SKM-1 (cell line): ENCODE results near the gene SF3A1.

Source experiments
- DNase-seq: peaks from one replicate; lab custom pipeline; 2025; ENCODE audit not compliant: unreplicated experiment; lab: John Stamatoyannopoulos, UW

Gene SF3A1

DNA sequence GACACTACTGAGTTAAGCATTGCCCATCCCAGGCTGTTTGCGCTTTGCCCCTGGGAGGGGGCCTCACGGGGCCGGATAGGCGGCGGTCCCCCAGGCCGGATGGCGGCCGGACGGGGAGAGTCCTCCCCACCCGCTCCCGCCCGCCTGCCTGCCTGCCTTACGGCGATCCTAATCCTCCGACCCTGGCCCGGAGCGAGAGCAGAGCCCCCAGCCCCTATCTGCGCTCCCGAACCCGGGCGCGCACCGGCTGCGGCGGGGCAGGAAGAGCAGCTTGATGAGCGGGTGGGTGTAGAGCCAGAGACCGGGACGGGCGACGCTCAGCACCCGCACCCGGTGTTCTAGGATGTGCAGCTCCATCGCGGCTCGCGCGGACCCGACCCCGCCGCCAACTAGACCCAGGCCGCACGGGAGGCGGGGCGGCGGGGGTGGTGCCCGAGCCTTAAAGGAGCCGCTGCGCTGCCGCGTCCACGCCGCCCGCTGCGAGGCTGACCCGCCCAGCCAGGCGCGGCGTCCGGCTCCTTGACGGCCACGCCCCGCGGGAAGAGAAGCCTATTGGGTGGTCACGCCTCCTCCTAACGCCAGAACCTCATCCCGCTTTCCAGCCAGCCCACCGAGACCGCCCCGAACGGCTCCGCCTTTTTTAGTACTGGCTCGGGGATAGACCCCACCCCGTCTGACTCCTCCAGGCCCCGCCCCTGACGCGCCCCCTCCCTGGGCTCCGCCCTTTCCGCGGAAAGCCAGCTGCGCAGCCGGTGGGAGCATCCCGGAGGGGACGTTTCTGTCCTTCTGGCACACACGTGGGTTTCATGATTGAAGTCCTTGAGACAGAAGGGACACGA is 67.3 kb downstream of the SF3A1 start, which contains the start of gene CASTOR1:
Gene CASTOR1, minus strand, starts transcription at position 365 of the 839 bp plus-strand sequence. Its CDS starts 8 bp downstream, at position 357.
- DNase-seq, result peak; percentile 80

DNA sequence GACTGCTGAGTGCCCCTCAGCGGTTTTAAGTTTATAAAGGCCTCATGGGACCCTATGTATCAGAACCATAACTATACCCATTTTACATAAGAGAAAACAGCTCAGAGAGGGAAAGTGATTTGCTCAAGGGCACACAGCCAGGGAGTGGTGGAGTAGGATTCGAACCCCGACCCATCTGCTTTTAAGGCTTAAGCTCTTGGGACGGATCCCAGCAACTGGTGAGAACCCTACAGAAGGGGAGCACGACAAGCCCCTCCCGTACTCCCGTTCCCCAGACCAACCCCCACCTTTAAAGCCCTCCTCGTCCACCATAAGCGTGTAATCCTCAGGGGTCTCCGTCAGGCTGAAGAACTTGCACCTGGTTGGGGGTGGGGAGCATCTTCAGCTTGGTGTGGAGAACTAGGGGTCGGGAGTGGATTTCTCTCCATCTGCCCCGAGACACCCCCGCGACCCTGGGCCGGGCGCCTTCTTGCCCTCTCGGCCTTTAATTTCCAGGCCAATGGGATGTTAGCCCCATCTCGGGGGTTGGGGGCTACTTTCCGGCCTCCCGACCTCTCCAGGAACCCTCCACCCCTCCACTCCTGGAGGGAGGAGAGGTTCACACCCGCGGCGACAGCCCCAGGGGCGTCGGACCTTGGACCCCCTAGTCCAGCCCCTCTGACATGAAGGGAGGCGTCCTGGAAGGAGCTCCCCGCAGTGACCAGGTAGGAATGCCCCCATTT is 68.1 kb downstream of the SF3A1 start:
- no peak for DNase-seq

DNA sequence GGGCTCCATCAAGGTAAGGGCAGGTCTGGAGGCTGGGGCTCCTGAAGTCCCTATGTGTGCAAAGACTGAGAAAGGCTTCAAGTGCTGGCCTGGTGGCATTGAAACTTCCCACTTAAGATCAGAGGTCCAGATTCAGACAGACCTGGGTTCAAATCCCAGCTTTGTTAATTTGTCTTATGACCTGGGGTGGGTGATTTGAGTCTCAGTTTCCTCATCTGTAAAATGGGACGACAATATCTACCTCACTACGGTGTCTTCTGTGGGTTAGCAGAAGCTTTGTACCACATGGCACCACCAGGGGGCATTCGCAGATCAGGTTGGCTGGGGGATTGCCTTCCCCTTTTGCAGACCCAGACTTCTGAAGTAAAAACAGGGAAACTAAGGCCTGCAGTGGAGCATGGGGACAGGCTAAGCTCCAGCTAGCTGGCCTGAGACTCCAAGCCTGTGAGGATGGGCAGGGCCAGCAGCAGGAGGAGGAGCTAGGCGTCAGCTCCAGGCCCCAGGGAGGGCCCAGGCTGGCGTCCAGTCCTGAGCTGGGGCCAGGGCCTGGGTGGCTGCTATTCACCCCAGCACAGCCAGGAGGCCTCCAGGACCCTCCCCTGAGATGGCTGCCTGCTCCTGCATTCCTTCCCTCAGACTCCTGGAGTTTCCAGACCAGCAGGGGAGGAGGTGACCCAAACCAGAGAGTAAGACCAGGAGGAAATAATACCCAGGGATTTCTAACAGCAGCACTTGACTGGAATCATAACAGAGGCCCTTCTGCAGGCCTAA is 68.9 kb downstream of the SF3A1 start:
- DNase-seq, result peak; percentile 62

DNA sequence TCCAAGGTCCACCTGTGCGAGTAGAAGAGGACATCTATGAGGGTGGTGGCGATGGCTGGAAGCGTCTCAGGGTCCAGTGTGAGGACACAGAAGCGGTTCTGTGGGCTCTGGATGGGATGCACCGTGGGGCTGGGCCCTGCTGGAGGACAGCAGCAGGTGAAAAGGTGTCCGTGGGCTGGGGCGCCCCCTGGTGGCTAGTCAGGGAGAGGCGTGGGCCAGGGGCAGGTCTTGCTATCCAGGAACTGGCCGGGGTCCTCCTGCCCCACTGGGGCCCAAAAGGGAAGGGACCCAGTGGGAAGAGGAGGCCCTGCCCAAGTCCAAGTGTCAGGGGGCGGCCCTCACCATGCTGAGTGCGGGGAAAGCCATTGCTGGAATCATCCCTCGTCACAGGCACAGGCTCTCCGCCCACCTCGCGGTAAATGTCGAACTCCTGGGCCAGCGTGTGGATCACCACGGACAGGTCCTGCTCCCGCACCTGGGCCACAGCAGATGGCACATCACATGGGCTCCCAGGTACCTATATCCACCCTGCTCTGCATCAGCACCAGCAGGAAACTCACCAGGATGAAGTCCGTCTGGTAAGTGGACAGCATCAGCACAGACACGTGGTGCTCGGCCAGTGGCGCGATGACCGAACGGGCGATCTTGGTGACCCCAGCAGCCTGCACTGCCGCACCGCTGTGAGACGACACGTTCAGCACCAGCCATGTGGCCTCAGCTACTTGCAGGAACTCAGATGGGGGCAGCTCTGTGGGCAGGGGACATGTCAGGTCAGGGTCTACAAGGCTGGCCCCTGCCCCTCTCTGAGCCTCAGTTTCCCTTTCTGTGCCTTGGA is 69.7 kb downstream of the SF3A1 start:
- DNase-seq, result no peak

DNA sequence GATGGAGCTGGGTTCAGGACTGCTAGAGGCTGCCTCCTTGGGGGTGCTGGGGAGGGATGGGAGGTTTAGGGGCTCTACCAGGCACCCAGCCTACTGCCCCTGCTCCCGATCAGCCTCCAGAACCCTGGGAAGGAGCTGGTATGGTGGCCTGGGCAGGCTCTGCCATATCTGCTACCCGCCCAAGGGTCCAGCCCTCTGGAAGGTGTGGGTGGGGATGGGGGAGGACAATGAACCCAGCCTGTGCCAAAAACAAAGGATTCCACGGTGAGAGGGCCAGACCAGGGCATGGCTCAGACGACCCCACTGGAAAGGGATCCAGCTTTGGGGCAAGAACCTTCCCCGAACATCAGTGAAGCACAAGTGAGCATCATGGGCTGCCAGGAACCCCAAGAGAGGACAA is 70.4 kb downstream of the SF3A1 start:
- DNase-seq, result no peak

GRCh38 chr22:30285846-30286200 is 70.9 kb downstream of the SF3A1 start:
- no peak for DNase-seq

GRCh38 chr22:30285176-30285845 is 71.4 kb downstream of the SF3A1 start:
- DNase-seq, result no peak

DNA sequence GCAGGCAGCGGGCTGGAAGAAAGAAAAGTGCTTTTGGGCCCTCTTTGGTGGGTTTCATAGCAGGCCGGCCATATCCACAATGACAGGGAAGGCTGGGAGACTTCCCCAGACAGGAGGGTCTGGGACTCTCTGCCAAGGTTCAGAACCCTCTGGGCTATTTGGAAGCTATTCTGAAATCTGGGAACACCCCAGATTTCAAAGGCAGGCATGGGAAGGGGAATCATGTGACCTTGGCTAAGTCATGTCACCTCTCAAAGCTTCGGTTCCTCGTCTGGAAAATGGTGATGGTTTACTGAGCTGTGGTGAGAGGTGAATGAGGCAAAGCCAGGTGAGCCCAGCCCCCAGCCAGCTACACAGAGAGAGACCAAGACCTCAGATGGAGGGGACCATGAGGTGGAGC is 72.0 kb downstream of the SF3A1 start:
- no peak for DNase-seq

DNA sequence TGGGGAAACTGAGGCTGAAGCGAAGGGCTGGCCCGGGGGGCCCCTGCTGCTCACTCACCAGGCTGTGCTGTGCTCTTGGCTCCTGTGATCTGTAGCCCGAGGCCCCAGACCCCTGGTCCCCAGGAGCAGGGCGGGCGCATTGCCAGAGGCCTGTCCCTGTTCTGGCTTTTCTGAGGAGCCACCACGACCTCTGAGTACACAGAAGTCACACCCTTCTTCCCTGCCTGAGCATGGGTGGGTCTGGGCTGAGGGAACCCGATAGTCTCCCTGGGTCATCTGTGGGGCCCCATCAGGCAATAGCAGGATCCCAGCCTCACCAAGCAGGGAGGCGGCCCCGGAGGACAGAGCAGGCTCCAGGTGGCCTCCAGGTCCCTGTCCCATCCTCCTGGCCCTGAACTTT is 72.5 kb downstream of the SF3A1 start:
- no peak for DNase-seq

DNA sequence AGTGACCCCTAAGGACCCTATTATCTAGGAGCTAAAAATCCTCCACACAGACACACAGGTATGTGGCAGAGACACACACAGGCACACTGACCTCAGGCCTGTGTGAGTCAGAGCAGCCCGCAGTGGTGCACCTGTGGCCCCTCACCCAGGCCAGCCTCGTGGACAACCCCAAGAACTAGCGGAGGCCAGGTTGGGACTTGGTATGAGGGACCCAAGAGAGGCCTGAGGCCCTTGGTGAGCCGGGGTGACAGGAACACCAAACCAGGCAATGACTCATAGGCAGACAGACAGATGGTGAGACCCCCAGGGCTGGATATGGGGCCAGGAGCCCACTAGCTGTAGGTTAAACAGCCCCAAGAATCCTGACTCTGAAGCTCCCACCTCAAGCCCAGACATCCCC is 73.4 kb downstream of the SF3A1 start:
- no peak for DNase-seq

- DNase-seq, result no peak
These were observed 74.1 kb downstream of the SF3A1 start for GRCh38 chr22:30282616-30283046.
